Femur (tissue), 1 donor: ENCODE measurements around the gene CORIN.
"Not testable (repeated sequence)": the region's sequence is repeated elsewhere in the genome, so short reads cannot be mapped to it uniquely, and the experiment has no call there.

Source experiments
- DNase-seq: peaks from one replicate; pipeline ENCODE4 v3.0.0-alpha.2; 2017

CORIN gene

GRCh38 chr4:47718696-47719095 is 119.2 kb downstream of the CORIN start:
- DNase-seq = no peak

GRCh38 chr4:47717188-47717587 is 120.7 kb downstream of the CORIN start:
- DNase-seq = no peak

- no peak for DNase-seq
These were observed 122.0 kb downstream of the CORIN start for GRCh38 chr4:47715716-47716416.

GRCh38 chr4:47714269-47714668 is 123.6 kb downstream of the CORIN start:
- DNase-seq = no peak

GRCh38 chr4:47713129-47713834 is 124.6 kb downstream of the CORIN start:
- no peak for DNase-seq

GRCh38 chr4:47711646-47712045 is 126.2 kb downstream of the CORIN start:
- no peak for DNase-seq

GRCh38 chr4:47711183-47711582 is 126.7 kb downstream of the CORIN start:
- no peak for DNase-seq

- DNase-seq = not testable (repeated sequence)
These were observed 131.5 kb downstream of the CORIN start for GRCh38 chr4:47706352-47706751.

- DNase-seq = no peak
These were observed 132.4 kb downstream of the CORIN start for GRCh38 chr4:47705326-47705981.

- peak; percentile 40 for DNase-seq
These were observed 133.1 kb downstream of the CORIN start for GRCh38 chr4:47704693-47705325.

- DNase-seq = no peak
These were observed 133.9 kb downstream of the CORIN start for GRCh38 chr4:47703956-47704355.

GRCh38 chr4:47703008-47703407 is 134.9 kb downstream of the CORIN start:
- no peak for DNase-seq

- DNase-seq = no peak
These were observed 136.6 kb downstream of the CORIN start for GRCh38 chr4:47701286-47701685.

GRCh38 chr4:47698837-47699236 is 139.0 kb downstream of the CORIN start:
- DNase-seq = no peak

GRCh38 chr4:47696823-47697222 is 141.0 kb downstream of the CORIN start:
- no peak for DNase-seq

GRCh38 chr4:47695260-47695659 is 142.6 kb downstream of the CORIN start:
- no peak for DNase-seq

GRCh38 chr4:47694322-47694721 is 143.5 kb downstream of the CORIN start:
- DNase-seq = no peak

- no peak for DNase-seq
These were observed 145.2 kb downstream of the CORIN start for GRCh38 chr4:47692691-47693090.

- not testable (repeated sequence) for DNase-seq
These were observed 146.0 kb downstream of the CORIN start for GRCh38 chr4:47691757-47692383.

GRCh38 chr4:47690611-47691010 is 147.3 kb downstream of the CORIN start:
- no peak for DNase-seq

- DNase-seq = peak; percentile 25
These were observed 151.5 kb downstream of the CORIN start for GRCh38 chr4:47686294-47686872.

- no peak for DNase-seq
These were observed 162.1 kb downstream of the CORIN start for GRCh38 chr4:47675806-47676205.

GRCh38 chr4:47674144-47674543 is 163.7 kb downstream of the CORIN start:
- DNase-seq = no peak
